Measurements from ENCODE around the gene SEC14L3. TPM values are rescaled to one million over a fixed set of nuclear protein-coding genes. Genes with fewer than 3 reads are reported as not detected.

The SEC14L3 gene
- total and polyA plus RNA-seq, 2 of the 13 experiments (the other 11 are each of a cell fraction or from before 2014, with no cell fraction given), result not detected

- TF ChIP-seq FOXM1 (CRISPR knock-in tag; IDR thresholded peaks at IDR 0.05), result no peak
- no peak for TF ChIP-seq ATF5 (CRISPR knock-in tag; IDR thresholded peaks at IDR 0.05; ENCODE audit: low read depth)
- no peak for TF ChIP-seq RFX1 (IDR thresholded peaks at IDR 0.05)
- TF ChIP-seq ZNF207 (IDR thresholded peaks at IDR 0.05; ENCODE audit: borderline replicate concordance), result no peak
- 0 out of 2 replicates have a peak, but pooled peaks have one; percentile 20 for TF ChIP-seq MLX (CRISPR knock-in tag; IDR thresholded peaks at IDR 0.05)
- TF ChIP-seq ZNF232 (CRISPR knock-in tag; IDR thresholded peaks at IDR 0.05; ENCODE audit: borderline replicate concordance), result no peak
- TF ChIP-seq ZNF800 (CRISPR knock-in tag; IDR thresholded peaks at IDR 0.05), result no peak
- TF ChIP-seq HMG20B (CRISPR knock-in tag; conservative IDR thresholded peaks at IDR 0.05), result no peak
- TF ChIP-seq, protein P1, sequence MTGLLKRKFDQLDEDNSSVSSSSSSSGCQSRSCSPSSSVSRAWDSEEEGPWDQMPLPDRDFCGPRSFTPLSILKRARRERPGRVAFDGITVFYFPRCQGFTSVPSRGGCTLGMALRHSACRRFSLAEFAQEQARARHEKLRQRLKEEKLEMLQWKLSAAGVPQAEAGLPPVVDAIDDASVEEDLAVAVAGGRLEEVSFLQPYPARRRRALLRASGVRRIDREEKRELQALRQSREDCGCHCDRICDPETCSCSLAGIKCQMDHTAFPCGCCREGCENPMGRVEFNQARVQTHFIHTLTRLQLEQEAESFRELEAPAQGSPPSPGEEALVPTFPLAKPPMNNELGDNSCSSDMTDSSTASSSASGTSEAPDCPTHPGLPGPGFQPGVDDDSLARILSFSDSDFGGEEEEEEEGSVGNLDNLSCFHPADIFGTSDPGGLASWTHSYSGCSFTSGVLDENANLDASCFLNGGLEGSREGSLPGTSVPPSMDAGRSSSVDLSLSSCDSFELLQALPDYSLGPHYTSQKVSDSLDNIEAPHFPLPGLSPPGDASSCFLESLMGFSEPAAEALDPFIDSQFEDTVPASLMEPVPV (CRISPR knock-in tag; IDR thresholded peaks at IDR 0.05), result no peak; the same call in 1 of the 2 replicates
- no peak for TF ChIP-seq DNMT3B (CRISPR knock-in tag; conservative IDR thresholded peaks at IDR 0.05)
- no peak for TF ChIP-seq ZNF17 (CRISPR knock-in tag; IDR thresholded peaks at IDR 0.05)
- no peak for TF ChIP-seq SRY (CRISPR knock-in tag; IDR thresholded peaks at IDR 0.05)
- TF ChIP-seq RBM22 (optimal IDR thresholded peaks at IDR 0.05; ENCODE audit: low read length), result no peak
- no peak for TF ChIP-seq MAF1 (CRISPR knock-in tag; IDR thresholded peaks at IDR 0.05; ENCODE audit: borderline replicate concordance)
- TF ChIP-seq ETS1 (CRISPR knock-in tag; IDR thresholded peaks at IDR 0.05), result no peak
- TF ChIP-seq MXI1 (IDR thresholded peaks at IDR 0.05; ENCODE audit: borderline replicate concordance, low read depth, low read length), result no peak; the same call in 2 of the 3 replicates
- TF ChIP-seq SNAPC4 (CRISPR knock-in tag; IDR thresholded peaks at IDR 0.05), result no peak
- TF ChIP-seq TCF7 (IDR thresholded peaks at IDR 0.05; ENCODE audit: low read depth), result no peak
- TF ChIP-seq FOXJ3 (CRISPR knock-in tag; IDR thresholded peaks at IDR 0.05; ENCODE audit: borderline replicate concordance), result no peak
Observed at GRCh38 chr22:30421695-30422480, 49.9 kb downstream of the SEC14L3 start (continued).

All from HepG2 (cell line).